Loucy (cell line): ENCODE data around the gene ADARB1.
"Not testable (repeated sequence)": the region's sequence is repeated elsewhere in the genome, so short reads cannot be mapped to it uniquely, and the experiment has no call there.

Source experiments
- H2AFZ ChIP-seq: fragments of 200-600 bp; sonication (generic); 2 replicates; pipeline ENCODE4 v1.6.0; 2016; ENCODE audit warnings: antibody characterized with exemption, mild to moderate bottlenecking, low read length, moderate library complexity
- H3F3A ChIP-seq: fragments of 200-600 bp; 2 replicates; pipeline ENCODE4 v1.6.0; 2016; ENCODE audit warnings: antibody characterized with exemption, low read depth, mild to moderate bottlenecking
- H3K27me3 ChIP-seq: fragments of 200-600 bp; sonication (generic); 2 replicates; pipeline ENCODE4 v1.6.1; 2014; ENCODE audit warnings: low read length, mild to moderate bottlenecking; ENCODE audit not compliant: insufficient read depth, poor library complexity, severe bottlenecking
- H3K36me3 ChIP-seq: fragments of 200-600 bp; sonication (generic); 2 replicates; pipeline ENCODE4 v1.6.1; 2016; ENCODE audit warnings: low read length; ENCODE audit not compliant: insufficient read depth
- H3K4me1 ChIP-seq: fragments of 200-600 bp; sonication (generic); 2 replicates; pipeline ENCODE4 v1.5.1; 2014; ENCODE audit warnings: low read length, mild to moderate bottlenecking; ENCODE audit not compliant: insufficient read depth, poor library complexity, severe bottlenecking
- H3K4me2 ChIP-seq: fragments of 200-600 bp; sonication (generic); 2 replicates; pipeline ENCODE4 v1.6.0; 2014; ENCODE audit warnings: antibody characterized with exemption, low read length, low read depth, mild to moderate bottlenecking; ENCODE audit not compliant: poor library complexity, severe bottlenecking
- H3K4me3 ChIP-seq: fragments of 200-600 bp; sonication (generic); 2 replicates; pipeline ENCODE4 v1.5.1; 2014; ENCODE audit warnings: low read length, mild to moderate bottlenecking, mixed read lengths; ENCODE audit not compliant: poor library complexity, severe bottlenecking
- H3K79me2 ChIP-seq: fragments of 200-600 bp; sonication (generic); 2 replicates; pipeline ENCODE4 v1.6.1; 2014; ENCODE audit warnings: low read length; ENCODE audit not compliant: insufficient read depth
- H3K9ac ChIP-seq: fragments of 200-600 bp; sonication (generic); 2 replicates; pipeline ENCODE4 v1.6.0; 2014; ENCODE audit warnings: mild to moderate bottlenecking, low read depth, low read length, moderate library complexity; ENCODE audit not compliant: poor library complexity, severe bottlenecking
- H3K9me2 ChIP-seq: fragments of 200-600 bp; sonication (generic); replicated peaks from 2 replicates; pipeline ENCODE4 v1.6.1; 2016; ENCODE audit warnings: low read depth, low read length, mixed read lengths
- H3K9me3 ChIP-seq: fragments of 200-600 bp; sonication (generic); 2 replicates; pipeline ENCODE4 v1.6.1; 2014; ENCODE audit warnings: mild to moderate bottlenecking, antibody characterized with exemption, low read length, low read depth; ENCODE audit not compliant: insufficient read depth
- H4K20me1 ChIP-seq: fragments of 200-600 bp; sonication (generic); 2 replicates; pipeline ENCODE4 v1.6.0; 2014; ENCODE audit warnings: antibody characterized with exemption, low read length, mild to moderate bottlenecking; ENCODE audit not compliant: insufficient read depth, poor library complexity, severe bottlenecking
- CTCF ChIP-seq: fragments of 200-600 bp; sonication (generic); conservative IDR thresholded peaks from 2 replicates; pipeline ENCODE4 v1.5.1; 2014; ENCODE audit warnings: mild to moderate bottlenecking, antibody characterized with exemption, low read length
- EZH2phosphoT487 ChIP-seq: fragments of 200-600 bp; IDR thresholded peaks from 2 replicates; pipeline ENCODE4 v1.6.1; 2018; ENCODE audit warnings: antibody characterized with exemption, mild to moderate bottlenecking, moderate library complexity, borderline replicate concordance

The ADARB1 gene

GRCh38 chr21:45131537-45131999, 57.2 kb downstream of the ADARB1 start:
- no peaks in the 10 kb centered on the region for H3K27me3 ChIP-seq
- H3K4me3 ChIP-seq, result no peak overlapping the region
- H3K36me3 ChIP-seq, result no peaks in the 10 kb centered on the region; the same call in 1 of the 2 replicates
- H3K79me2 ChIP-seq, result no peaks in the 10 kb centered on the region; the same call in 1 of the 2 replicates
- H2AFZ ChIP-seq, result no peak overlapping the region
- H3K9ac ChIP-seq, result no peak overlapping the region
- H3K9me2 ChIP-seq, result no peaks in the 10 kb centered on the region
- no peak for TF ChIP-seq EZH2phosphoT487
- no peak for TF ChIP-seq CTCF
- no peaks in the 10 kb centered on the region for H3F3A ChIP-seq
- no peaks in the 10 kb centered on the region for H4K20me1 ChIP-seq
- no peak overlapping the region for H3K4me2 ChIP-seq
- no peaks in the 10 kb centered on the region for H3K9me3 ChIP-seq
- H3K4me1 ChIP-seq, result peaks cover 3% of the 10 kb centered on the region

GRCh38 chr21:45132841-45133573, 58.6 kb downstream of the ADARB1 start:
- peaks cover 3% of the 10 kb centered on the region for H3K4me1 ChIP-seq

GRCh38 chr21:45133574-45134278, 59.3 kb downstream of the ADARB1 start:
- not testable (repeated sequence) for H3K4me2 ChIP-seq, H3K9me3 ChIP-seq, H2AFZ ChIP-seq, H3F3A ChIP-seq, H4K20me1 ChIP-seq, H3K9me2 ChIP-seq, H3K79me2 ChIP-seq, H3K36me3 ChIP-seq, H3K27me3 ChIP-seq, H3K9ac ChIP-seq, H3K4me3 ChIP-seq, H3K4me1 ChIP-seq

More at GRCh38 chr21:45132841-45133573, 58.6 kb downstream of the ADARB1 start:
- H3K4me2 ChIP-seq, result no peak overlapping the region
- no peak overlapping the region for H3K4me3 ChIP-seq
- no peaks in the 10 kb centered on the region for H3K9me2 ChIP-seq
- no peaks in the 10 kb centered on the region for H3K27me3 ChIP-seq
- no peaks in the 10 kb centered on the region; the same call in 1 of the 2 replicates for H3K36me3 ChIP-seq
- no peaks in the 10 kb centered on the region for H4K20me1 ChIP-seq
- no peaks in the 10 kb centered on the region for H3K9me3 ChIP-seq
- H3K79me2 ChIP-seq, result no peaks in the 10 kb centered on the region
- H3F3A ChIP-seq, result no peaks in the 10 kb centered on the region
- H3K9ac ChIP-seq, result no peak overlapping the region
- TF ChIP-seq CTCF, result no peak
- no peak for TF ChIP-seq EZH2phosphoT487
- H2AFZ ChIP-seq, result no peak overlapping the region
